ENCODE measurements around the gene ZNF662.
"Not testable (repeated sequence)": the region's sequence is repeated elsewhere in the genome, so short reads cannot be mapped to it uniquely, and the experiment has no call there.

ZNF662 gene

DNA sequence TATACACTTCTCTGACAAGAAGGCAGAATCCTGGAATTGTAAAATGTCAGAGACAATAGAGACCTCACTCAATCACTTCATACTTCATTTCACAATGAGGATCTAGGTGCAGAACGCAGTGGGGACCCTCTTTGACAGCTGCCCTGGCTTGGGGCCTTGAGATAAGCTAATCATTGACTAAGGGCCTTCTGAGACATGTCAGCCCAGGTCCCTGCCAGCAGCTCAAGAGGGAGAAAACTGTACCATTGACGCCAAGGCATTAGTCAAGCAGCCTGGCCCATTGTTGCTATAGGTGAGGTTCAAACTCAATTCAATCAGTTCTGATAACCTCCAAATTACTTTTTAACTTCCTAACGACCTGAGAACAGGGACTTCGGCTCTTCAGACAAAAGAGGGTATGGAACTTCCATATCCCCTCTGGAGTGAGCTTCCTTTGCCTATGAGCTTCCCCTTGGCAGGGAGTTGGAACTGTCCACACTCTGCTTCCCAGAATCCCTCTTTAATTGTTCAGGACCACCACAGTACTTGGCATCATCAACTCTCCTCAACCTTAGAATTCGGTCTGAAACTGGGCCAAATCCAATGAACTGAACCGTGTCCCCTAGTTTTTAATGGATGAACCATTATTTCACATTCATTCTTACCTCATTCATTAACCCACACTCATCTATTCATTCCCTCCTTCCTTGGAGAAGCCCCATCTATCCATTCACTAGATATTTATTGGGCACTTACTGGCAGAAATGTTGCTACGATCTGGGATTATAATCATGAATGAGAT lies 28.8 kb upstream of the ZNF662 start:
- TF ChIP-seq, protein P1, sequence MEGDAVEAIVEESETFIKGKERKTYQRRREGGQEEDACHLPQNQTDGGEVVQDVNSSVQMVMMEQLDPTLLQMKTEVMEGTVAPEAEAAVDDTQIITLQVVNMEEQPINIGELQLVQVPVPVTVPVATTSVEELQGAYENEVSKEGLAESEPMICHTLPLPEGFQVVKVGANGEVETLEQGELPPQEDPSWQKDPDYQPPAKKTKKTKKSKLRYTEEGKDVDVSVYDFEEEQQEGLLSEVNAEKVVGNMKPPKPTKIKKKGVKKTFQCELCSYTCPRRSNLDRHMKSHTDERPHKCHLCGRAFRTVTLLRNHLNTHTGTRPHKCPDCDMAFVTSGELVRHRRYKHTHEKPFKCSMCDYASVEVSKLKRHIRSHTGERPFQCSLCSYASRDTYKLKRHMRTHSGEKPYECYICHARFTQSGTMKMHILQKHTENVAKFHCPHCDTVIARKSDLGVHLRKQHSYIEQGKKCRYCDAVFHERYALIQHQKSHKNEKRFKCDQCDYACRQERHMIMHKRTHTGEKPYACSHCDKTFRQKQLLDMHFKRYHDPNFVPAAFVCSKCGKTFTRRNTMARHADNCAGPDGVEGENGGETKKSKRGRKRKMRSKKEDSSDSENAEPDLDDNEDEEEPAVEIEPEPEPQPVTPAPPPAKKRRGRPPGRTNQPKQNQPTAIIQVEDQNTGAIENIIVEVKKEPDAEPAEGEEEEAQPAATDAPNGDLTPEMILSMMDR (IDR thresholded peaks at IDR 0.05; ENCODE audit: borderline replicate concordance, insufficient read depth, low read depth, low read length), result no peak
- H3K4me3 ChIP-seq (ENCODE audit: low read depth, low read length), result no peak overlapping the region

DNA sequence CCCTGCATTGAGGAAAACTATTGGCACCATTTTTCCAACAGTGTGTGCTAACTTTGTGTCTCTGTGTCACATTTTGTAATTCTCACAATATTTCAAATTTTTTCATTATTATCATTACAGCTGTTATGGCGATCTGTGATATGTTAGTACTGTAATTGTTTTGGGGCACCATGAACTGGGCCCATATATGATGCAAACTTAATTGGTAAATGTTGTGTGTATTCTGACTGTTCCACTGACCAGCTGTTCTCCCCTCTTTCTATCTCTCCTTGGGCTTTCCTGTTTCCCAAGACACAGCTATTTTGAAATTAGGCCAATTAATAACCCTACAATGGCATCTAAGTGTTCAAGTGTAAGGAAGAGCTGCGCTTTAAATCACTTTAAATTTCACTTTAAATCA lies 28.1 kb upstream of the ZNF662 start:
- no peak overlapping the region for H3K4me3 ChIP-seq (ENCODE audit: low read depth, low read length)
- TF ChIP-seq, protein P1 (IDR thresholded peaks at IDR 0.05; ENCODE audit: borderline replicate concordance, insufficient read depth, low read depth, low read length), result no peak

DNA sequence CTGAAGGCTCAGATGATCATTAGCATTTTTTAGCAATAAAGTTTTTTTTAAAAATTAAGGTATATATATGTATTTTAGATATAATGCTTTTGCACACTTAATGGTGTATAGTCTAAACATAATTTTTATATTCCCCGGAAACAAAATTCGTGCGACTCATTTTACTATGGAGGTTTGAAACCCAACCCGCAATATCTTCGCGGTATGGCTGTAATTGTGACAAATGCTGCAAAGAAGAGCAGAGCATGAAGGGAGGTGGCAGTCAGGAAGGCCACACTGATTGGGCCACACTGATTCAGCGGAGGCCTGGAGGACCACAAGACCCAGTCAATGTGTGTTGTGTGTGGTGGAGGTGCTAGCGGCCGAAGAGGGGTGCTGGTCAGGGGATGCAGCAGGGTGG lies 25.8 kb upstream of the ZNF662 start:
- TF ChIP-seq, protein P1 (IDR thresholded peaks at IDR 0.05; ENCODE audit: borderline replicate concordance, insufficient read depth, low read depth, low read length), result no peak
- H3K4me3 ChIP-seq (ENCODE audit: low read depth, low read length), result no peak overlapping the region

DNA sequence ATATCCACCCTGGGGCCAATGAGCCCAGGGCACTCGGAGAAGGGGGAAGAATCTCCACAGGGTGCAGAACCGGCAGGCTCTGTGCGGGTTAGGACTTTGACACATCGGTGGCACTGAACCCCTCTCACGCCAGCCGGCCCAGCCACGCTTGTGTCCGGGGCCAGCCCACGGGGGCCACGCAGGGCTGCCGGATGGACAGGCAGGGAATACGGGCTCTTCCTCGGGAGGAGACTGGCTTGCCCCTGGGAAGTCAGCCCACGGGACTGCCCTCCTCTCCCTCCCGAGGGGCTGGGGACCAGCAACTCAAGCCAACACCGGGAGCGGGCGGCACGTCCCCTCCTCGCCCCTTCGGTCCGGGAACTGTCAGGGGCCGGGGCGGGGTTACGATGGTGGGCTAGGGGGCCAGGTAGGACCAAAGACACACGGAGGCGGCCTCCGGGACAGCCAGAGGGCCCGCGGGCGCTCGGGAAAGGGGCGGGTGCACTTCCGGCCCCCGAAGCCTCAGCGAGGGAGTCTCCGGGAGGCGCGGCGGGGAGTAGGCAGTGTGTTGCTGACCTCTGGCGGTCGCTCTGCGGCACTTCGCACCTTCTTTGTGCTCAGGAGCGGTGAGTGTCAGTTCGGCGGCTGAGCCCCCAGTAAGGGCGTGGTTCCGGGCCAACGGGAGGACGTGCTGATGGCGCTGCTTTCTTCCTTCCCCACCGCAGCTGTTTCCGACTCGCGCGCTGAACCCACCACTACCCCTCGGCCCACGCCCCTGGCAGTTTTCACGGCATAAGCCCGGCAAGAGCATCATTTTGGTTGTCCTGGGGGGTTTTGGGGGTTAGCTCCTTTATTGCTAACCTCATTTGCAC lies 25.1 kb upstream of the ZNF662 start:
- TF ChIP-seq, protein P1 (IDR thresholded peaks at IDR 0.05; ENCODE audit: borderline replicate concordance, insufficient read depth, low read depth, low read length), result peak; percentile 93
- peak overlapping the region; percentile 63 for H3K4me3 ChIP-seq (ENCODE audit: low read depth, low read length)

DNA sequence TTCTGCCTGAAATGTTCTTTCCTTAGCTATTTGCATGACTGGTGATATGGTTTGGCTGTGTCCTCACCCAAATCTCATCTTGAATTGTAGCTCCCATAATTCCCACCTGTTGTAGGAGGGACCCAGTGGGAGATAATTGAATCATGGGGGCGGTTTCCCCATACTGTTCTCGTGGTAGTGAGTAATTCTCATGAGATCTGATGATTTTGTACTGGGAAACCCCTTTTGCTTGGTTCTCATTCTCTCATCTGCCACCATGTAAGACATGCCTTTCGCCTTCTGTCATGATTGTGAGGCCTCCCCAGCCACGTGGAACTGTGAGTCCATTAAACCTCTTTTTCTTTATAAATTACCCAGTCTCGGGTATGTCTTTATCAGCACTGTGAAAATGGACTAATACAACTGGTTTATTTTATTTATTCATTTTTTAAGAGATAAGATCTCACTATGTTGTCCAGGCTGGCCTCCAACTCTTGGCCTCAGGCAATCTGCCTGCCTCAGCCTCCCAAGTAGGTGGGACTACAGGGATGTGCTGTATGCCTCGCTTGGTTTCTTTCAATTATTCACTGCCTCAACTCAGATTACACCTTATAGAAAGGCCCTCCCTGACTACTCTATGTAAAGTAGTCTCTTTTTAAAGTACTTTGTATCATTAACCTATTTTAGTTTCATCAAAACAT lies 22.6 kb upstream of the ZNF662 start:
- H3K4me3 ChIP-seq (ENCODE audit: low read depth, low read length), result not testable (repeated sequence)

DNA sequence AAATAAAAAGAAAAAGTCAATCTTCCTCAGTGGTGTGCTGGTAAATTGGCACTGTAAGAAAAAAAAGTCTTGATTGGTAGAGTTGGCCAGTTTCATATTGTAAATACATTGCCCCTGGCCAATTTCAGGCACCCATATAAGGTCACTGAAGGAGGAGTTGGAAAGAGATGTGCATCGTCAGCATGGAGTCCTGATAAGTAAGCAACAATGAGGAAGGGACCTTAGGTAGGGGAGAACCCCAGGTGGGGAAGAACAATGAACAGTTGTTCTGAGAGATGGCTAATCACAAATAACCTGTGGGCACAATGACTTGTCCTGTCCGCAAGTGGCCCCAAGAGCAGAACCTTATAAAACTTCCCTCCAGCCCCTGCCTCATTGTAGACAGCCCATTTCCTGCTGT lies 21.6 kb upstream of the ZNF662 start:
- TF ChIP-seq, protein P1 (IDR thresholded peaks at IDR 0.05; ENCODE audit: borderline replicate concordance, insufficient read depth, low read depth, low read length), result no peak
- H3K4me3 ChIP-seq (ENCODE audit: low read depth, low read length), result no peak overlapping the region

DNA sequence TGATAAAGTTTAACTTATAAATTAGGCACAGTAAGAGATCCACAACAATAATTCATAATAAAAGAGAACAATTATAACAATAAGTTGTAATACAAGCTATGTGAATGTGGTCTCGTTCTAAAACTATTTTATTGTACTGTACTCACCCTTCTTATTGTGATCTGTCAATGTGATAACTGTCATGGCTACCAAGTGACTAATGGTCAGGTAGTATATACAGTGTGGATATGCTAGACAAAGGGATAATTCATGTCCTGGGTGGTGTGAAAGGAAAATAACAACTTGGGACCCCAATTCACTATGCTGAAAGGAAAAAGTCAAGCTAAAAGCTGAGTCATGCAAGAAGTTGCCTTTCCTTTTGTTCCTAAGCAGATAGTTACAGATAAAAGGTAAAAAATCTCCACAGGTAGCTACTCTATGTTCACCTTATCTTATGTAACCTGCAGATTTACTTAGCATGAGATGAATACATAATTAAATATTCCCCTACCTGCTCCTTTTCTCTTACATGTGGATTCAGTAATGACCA lies 19.6 kb upstream of the ZNF662 start:
- TF ChIP-seq, protein P1 (IDR thresholded peaks at IDR 0.05; ENCODE audit: borderline replicate concordance, insufficient read depth, low read depth, low read length), result no peak
- H3K4me3 ChIP-seq (ENCODE audit: low read depth, low read length), result no peak overlapping the region

Data from GM12875 (cell line).